Activated T-cell treated with anti-CD3 and anti-CD28 coated beads, Interleukin-2, amount 50 U/mL, for 1 hour (primary cell): ENCODE data around the gene SBK3.
"Not testable (repeated sequence)": the region's sequence is repeated elsewhere in the genome, so short reads cannot be mapped to it uniquely, and the experiment has no call there.

ENCODE experiments used
- DNase-seq: peaks from one replicate; pipeline ENCODE4 v3.0.0-alpha.2; 2020

SBK3 gene

GRCh38 chr19:55516878-55517620 lies 28.3 kb downstream of the SBK3 start:
- peak; percentile 90 for DNase-seq

GRCh38 chr19:55508120-55508519 lies 37.2 kb downstream of the SBK3 start:
- no peak for DNase-seq

GRCh38 chr19:55504981-55505380 lies 40.4 kb downstream of the SBK3 start:
- DNase-seq: no peak

- DNase-seq: no peak
Measured at GRCh38 chr19:55504252-55504603, 41.1 kb downstream of the SBK3 start.

- peak; percentile 97 for DNase-seq
Measured at GRCh38 chr19:55503502-55504251, 41.7 kb downstream of the SBK3 start.

GRCh38 chr19:55503157-55503501 lies 42.2 kb downstream of the SBK3 start:
- no peak for DNase-seq

GRCh38 chr19:55502197-55502952 lies 43.0 kb downstream of the SBK3 start:
- DNase-seq: no peak

- DNase-seq: no peak
Measured at GRCh38 chr19:55500368-55500952, 44.9 kb downstream of the SBK3 start.

- no peak for DNase-seq
Measured at GRCh38 chr19:55498246-55498840, 47.0 kb downstream of the SBK3 start.

GRCh38 chr19:55497763-55498162 lies 47.6 kb downstream of the SBK3 start:
- no peak for DNase-seq

GRCh38 chr19:55496820-55497219 lies 48.5 kb downstream of the SBK3 start:
- not testable (repeated sequence) for DNase-seq

GRCh38 chr19:55495646-55496349 lies 49.5 kb downstream of the SBK3 start:
- DNase-seq: no peak

- DNase-seq: no peak
Measured at GRCh38 chr19:55494172-55494761, 51.1 kb downstream of the SBK3 start.

GRCh38 chr19:55493645-55494171 lies 51.6 kb downstream of the SBK3 start:
- DNase-seq: no peak

GRCh38 chr19:55493052-55493644 lies 52.2 kb downstream of the SBK3 start:
- no peak for DNase-seq

GRCh38 chr19:55492362-55492944 lies 52.9 kb downstream of the SBK3 start:
- DNase-seq: no peak

- no peak for DNase-seq
Measured at GRCh38 chr19:55491546-55492360, 53.6 kb downstream of the SBK3 start.
